ENCODE data around the gene HOXB5. TPM values are rescaled to one million over a fixed set of nuclear protein-coding genes. Genes with fewer than 3 reads are reported as not detected.

The HOXB5 gene
- total and polyA plus RNA-seq, 2 of the 4 experiments (the other 2 are of a cell fraction), result 0.54 to 18.0 TPM

- no peak for TF ChIP-seq USF2 (IDR thresholded peaks at IDR 0.05; ENCODE audit: low read depth, low read length)
Measured at GRCh38 chr17:48561884-48562810, 31.4 kb downstream of the HOXB5 start (continued).
